Osteoblast (primary cell): ENCODE data around the gene PTPRK. TPM values are rescaled to one million over a fixed set of nuclear protein-coding genes. Genes with fewer than 3 reads are reported as not detected.

Experiments used
- DNase-seq: peaks from one replicate; pipeline ENCODE4 v3.0.0; 2011; ENCODE audit warnings: low spot score, mixed read lengths; ENCODE audit not compliant: insufficient read length; ENCODE audit errors: missing footprints
- H2AFZ ChIP-seq: 2 replicates; pipeline ENCODE4 v1.6.0; 2011; ENCODE audit warnings: mild to moderate bottlenecking, low read length
- H3K27ac ChIP-seq: 2 replicates; pipeline ENCODE4 v1.5.1; 2011; ENCODE audit warnings: mild to moderate bottlenecking, low read depth, low read length, moderate library complexity
- H3K27me3 ChIP-seq: 2 replicates; pipeline ENCODE4 v1.6.0; 2012; ENCODE audit warnings: mild to moderate bottlenecking, control low read depth, inconsistent platforms, low read length, moderate library complexity; ENCODE audit not compliant: insufficient read depth
- H3K36me3 ChIP-seq: 2 replicates; pipeline ENCODE4 v1.5.1; 2011; ENCODE audit warnings: mild to moderate bottlenecking, low read length, control low read depth, moderate library complexity; ENCODE audit not compliant: insufficient read depth
- H3K4me1 ChIP-seq: 2 replicates; pipeline ENCODE4 v1.5.1; 2011; ENCODE audit warnings: mild to moderate bottlenecking, low read length, control low read depth, moderate library complexity; ENCODE audit not compliant: insufficient read depth
- H3K4me2 ChIP-seq: 2 replicates; pipeline ENCODE4 v1.6.0; 2011; ENCODE audit warnings: mild to moderate bottlenecking, low read length; ENCODE audit not compliant: insufficient read depth
- H3K4me3 ChIP-seq: fragments of 200-600 bp; sonication (generic); 3 replicates; pipeline ENCODE4 v1.5.1; 2012; ENCODE audit warnings: mild to moderate bottlenecking, low read length, inconsistent platforms; ENCODE audit not compliant: insufficient read depth
- H3K79me2 ChIP-seq: 2 replicates; pipeline ENCODE4 v1.6.0; 2012; ENCODE audit warnings: mild to moderate bottlenecking, low read length, control low read depth, inconsistent platforms; ENCODE audit not compliant: insufficient read depth
- H3K9me3 ChIP-seq: 2 replicates; pipeline ENCODE4 v1.5.1; 2011; ENCODE audit warnings: low read depth, low read length, control low read depth
- H4K20me1 ChIP-seq: 2 replicates; pipeline ENCODE4 v1.6.0; 2012; ENCODE audit warnings: mild to moderate bottlenecking, low read length, control low read depth; ENCODE audit not compliant: insufficient read depth
- CTCF ChIP-seq: IDR thresholded peaks from 2 replicates; pipeline ENCODE4 v1.5.1; 2011; ENCODE audit warnings: mild to moderate bottlenecking, low read depth, low read length, moderate library complexity; ENCODE audit errors: extremely low read depth
- total RNA-seq: library from RNA; depleted of rRNA; stranded (reverse); fragments of >200 nt; gene quantifications from 2 replicates; pipeline ENCODE4 v1.2.3, GENCODE V29; 2012

The PTPRK gene
- total RNA-seq, 1 donor = 165 TPM

DNA sequence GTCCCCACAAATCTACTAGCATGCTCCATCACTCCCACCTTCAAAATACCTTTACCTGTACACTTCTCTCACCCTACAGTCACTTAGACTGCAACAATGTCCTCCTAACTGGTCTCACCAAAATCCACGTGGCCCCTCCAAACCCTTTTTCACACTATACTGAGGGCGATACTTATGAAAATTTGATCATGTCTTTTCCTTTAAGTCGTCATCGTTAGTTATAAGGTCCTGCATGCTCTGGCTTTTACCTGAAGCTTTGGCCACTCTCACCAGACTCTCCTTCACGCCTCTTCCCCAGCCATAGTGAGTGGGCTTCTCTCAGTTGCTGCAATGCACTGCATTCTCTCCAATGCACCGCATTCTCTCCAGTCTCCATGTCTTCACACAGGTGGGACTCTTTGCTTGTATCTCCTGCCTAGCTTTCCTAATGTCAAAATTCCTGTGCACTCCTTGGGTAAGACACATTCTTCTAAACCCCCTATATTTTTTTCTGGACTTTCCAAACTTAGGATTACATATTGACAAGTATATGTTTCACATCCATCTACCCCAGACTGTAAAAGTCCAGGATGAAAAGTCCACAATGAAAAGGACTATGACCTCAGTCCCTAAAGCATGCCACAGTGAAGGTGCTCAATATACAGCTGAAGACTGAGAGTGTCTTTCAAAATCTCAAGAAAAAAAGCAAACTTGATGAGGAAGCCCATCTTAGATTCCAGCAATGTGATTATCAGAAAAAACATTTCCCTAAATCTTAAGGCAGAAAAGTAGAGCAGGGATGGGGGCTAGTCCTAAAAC, 24.7 kb downstream of the PTPRK start:
- H2AFZ ChIP-seq = no peak overlapping the region
- peaks cover 81% of the 10 kb centered on the region for H3K79me2 ChIP-seq
- no peak overlapping the region for H3K4me2 ChIP-seq
- H3K27me3 ChIP-seq = no peaks in the 10 kb centered on the region
- no peak for TF ChIP-seq CTCF
- H3K27ac ChIP-seq = no peak overlapping the region
- H3K36me3 ChIP-seq = no peaks in the 10 kb centered on the region
- H4K20me1 ChIP-seq = peaks cover 17% of the 10 kb centered on the region
- H3K4me3 ChIP-seq = no peak overlapping the region
- H3K4me1 ChIP-seq = peaks cover 21% of the 10 kb centered on the region
- H3K9me3 ChIP-seq = no peaks in the 10 kb centered on the region
- no peak for DNase-seq

- Histone ChIP-seq H2AFZ (no peak overlapping the region), H3K27ac (no peak overlapping the region), H3K9me3 (no peaks in the 10 kb centered on the region), H3K36me3 (peaks cover 7% of the 10 kb centered on the region), H3K4me1 (peaks cover 13% of the 10 kb centered on the region), H3K4me3 (no peak overlapping the region), H3K79me2 (peaks cover 81% of the 10 kb centered on the region), H3K27me3 (no peaks in the 10 kb centered on the region), H3K4me2 (no peak overlapping the region), H4K20me1 (peaks cover 17% of the 10 kb centered on the region)
- TF ChIP-seq CTCF = no peak
- DNase-seq = no peak
These were observed 26.0 kb downstream of the PTPRK start for GRCh38 chr6:128494440-128494839.

GRCh38 chr6:128493877-128494276, 26.5 kb downstream of the PTPRK start:
- peaks cover 11% of the 10 kb centered on the region for H4K20me1 ChIP-seq
- no peak overlapping the region for H3K4me2 ChIP-seq
- H3K4me1 ChIP-seq = peaks cover 13% of the 10 kb centered on the region
- peaks cover 7% of the 10 kb centered on the region for H3K36me3 ChIP-seq
- H3K27me3 ChIP-seq = no peaks in the 10 kb centered on the region
- no peak overlapping the region for H3K4me3 ChIP-seq
- DNase-seq = no peak
- H3K27ac ChIP-seq = no peak overlapping the region
- no peak for TF ChIP-seq CTCF
- H3K79me2 ChIP-seq = peaks cover 77% of the 10 kb centered on the region
- H3K9me3 ChIP-seq = no peaks in the 10 kb centered on the region
- no peak overlapping the region for H2AFZ ChIP-seq

DNA sequence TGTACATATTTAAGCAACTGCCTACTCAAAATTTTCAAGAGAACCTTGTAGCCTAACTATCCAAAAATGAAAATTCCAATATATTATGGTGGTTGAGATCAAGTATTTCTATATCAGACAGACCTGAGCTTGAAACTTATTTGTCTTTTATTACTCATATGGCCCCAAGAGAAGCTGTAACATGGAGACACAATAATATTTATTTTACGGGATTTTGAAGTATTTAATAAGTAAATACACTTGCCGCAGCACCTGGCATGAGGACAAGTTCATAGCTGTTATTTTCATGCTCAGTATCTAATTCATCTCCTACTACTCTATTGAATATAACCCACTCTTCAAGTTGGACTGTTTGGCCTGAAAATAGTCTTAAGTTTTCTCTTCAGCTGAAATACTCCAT, 28.0 kb downstream of the PTPRK start:
- no peaks in the 10 kb centered on the region for H3K9me3 ChIP-seq
- peak overlapping the region; percentile 88 for H3K27ac ChIP-seq
- H3K36me3 ChIP-seq = peaks cover 7% of the 10 kb centered on the region
- H3K4me3 ChIP-seq = peak overlapping the region; percentile 62
- H2AFZ ChIP-seq = no peak overlapping the region
- H3K4me2 ChIP-seq = peak overlapping the region; percentile 73
- no peaks in the 10 kb centered on the region for H3K27me3 ChIP-seq
- TF ChIP-seq CTCF = no peak
- peaks cover 8% of the 10 kb centered on the region for H4K20me1 ChIP-seq
- peaks cover 16% of the 10 kb centered on the region for H3K4me1 ChIP-seq
- H3K79me2 ChIP-seq = peaks cover 72% of the 10 kb centered on the region
- no peak for DNase-seq
